DMS53 treated with DMSO at 0.1 percent for 48 hours (cell line): ENCODE measurements around the gene ALDH1L1.

Source experiments
- DNase-seq: peaks from one replicate; lab custom pipeline; 2025; ENCODE audit not compliant: unreplicated experiment; lab: John Stamatoyannopoulos, UW

ALDH1L1 gene

GRCh38 chr3:126197343-126197742, 17.0 kb upstream of the ALDH1L1 start:
- DNase-seq = no peak

DNA sequence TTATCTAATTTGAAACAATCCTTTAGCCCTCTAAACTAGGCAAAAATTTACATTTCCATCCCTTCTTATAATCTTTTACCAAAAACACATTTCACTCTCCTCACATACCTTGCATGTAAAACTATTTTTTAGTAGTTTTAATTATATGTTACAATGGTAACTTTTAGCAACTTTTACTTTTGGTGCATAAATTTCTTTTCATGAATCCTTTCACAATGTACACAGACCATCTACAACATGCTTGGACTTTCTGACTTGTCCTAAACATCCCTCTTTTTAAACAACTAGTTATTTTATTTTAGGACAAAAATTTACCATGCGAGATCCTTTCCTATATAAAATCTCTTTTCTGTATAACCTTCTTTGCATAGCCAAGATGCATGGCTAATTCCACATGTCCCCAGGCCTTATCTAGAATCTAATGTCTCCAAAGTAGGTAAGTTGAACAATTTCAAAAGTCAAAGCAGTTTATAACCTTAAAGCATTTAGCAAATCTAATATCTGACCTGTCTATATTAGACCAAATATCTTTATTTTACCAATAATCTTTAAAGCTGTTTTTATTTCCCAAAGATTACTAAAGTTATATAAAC, 14.4 kb upstream of the ALDH1L1 start:
- no peak for DNase-seq

GRCh38 chr3:126191246-126191645, 10.9 kb upstream of the ALDH1L1 start:
- no peak for DNase-seq

DNA sequence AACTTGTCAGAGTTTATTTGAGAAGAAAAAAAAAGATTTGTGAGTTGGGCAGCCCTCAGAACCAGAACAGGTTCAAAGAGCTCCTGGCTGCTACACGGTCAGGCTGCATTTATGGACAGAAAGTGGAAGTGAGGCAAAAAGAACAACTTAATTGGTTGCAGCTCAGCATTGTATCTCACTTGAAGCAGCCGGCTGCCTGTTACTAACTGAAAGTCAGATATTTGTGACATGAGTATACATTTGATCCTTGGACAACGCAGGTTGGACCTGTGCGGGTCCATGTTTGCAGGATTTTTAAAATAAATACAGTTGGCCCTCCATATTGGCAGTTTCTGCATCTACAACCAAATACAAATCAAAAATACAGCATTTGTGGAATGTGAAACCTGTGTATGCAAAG, 7.5 kb upstream of the ALDH1L1 start:
- DNase-seq = no peak

DNA sequence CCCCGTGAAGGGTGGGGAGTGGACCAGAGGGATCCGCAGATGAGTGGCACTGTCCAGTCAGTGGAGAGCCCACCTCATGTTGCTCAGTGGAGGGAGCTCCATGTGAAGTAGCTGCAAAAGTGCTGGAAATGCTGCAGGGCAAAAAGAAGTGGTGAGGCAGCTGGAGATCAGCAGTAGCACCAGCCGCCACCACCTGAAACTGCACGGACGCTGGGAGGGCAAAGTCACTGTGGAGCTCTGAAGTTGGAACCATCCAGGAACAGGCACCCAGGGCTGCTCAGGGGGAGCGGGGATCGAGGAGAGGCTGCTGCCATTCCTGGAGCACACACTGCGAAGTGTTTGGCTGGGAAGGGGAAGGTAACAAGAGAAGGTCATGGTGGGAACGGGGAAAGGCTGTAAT, 6.4 kb upstream of the ALDH1L1 start:
- DNase-seq = no peak

GRCh38 chr3:126186271-126186670, 5.9 kb upstream of the ALDH1L1 start:
- no peak for DNase-seq

DNA sequence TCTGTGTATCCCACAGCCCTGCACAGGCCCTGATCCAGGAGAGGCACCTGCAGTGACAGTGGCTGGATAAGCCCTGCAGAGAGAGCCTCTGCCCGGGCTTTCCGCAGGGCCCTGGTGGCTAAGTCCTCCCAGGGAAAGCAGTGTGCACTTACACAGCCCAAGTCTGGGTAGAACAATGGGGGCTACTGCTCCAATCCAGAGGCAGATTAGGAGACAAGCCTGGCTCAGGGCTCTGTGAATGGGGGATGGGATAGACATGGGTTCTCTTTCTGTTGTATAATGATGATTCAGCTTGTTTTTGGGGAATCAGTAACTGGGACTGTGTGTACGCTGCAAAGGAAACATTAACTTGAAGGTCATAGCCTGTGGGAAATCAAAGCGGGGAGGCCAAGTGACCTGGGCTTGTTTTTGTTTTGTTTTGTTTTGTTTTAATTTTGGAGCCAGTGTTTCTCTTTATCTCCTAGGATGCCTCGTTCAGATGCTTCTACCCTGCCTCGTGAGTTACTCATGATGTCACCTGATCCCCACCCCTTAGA, 4.1 kb upstream of the ALDH1L1 start:
- DNase-seq = no peak

- DNase-seq = peak; percentile 13
These were observed 976 bp upstream of the ALDH1L1 start for GRCh38 chr3:126181398-126181725.

GRCh38 chr3:126179825-126180476, 435 bp downstream of the ALDH1L1 start:
- no peak for DNase-seq

DNA sequence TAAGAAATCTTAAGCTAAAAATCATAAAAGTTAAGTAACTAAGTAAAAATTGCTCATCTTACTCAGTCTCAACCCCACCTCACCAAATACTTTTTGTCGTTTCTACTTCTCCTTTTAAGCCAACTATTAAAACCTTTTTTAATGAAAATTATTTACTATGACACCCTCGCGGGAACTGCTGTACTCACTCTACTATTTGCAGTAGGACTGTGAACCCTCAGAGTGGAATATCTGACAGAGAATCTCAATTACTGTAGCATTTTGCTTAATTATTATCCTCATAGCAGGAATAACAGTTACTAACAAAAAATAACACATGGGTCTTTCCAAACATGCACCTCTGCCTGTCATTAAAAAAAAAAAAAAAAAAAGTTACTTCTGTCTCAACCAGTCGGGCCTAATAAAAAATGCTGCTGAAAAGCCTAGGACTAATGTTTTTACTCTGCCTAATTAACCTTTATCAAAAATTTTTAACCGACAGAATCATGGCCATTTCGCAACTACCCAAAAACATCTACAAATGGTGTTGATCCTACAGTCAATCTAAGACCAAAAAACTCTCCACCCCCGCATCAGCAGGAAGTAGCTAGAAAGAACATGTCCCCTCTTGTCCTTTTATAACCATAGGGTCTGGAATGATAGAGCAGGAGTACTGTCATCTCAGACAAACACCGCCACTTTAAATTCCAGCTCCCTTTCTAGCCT, 10.2 kb downstream of the ALDH1L1 start:
- no peak for DNase-seq

- no peak for DNase-seq
These were observed 12.8 kb downstream of the ALDH1L1 start for GRCh38 chr3:126167566-126167965.

GRCh38 chr3:126166009-126166408, 14.4 kb downstream of the ALDH1L1 start:
- no peak for DNase-seq

- DNase-seq = no peak
These were observed 19.1 kb downstream of the ALDH1L1 start for GRCh38 chr3:126161309-126161708.

DNA sequence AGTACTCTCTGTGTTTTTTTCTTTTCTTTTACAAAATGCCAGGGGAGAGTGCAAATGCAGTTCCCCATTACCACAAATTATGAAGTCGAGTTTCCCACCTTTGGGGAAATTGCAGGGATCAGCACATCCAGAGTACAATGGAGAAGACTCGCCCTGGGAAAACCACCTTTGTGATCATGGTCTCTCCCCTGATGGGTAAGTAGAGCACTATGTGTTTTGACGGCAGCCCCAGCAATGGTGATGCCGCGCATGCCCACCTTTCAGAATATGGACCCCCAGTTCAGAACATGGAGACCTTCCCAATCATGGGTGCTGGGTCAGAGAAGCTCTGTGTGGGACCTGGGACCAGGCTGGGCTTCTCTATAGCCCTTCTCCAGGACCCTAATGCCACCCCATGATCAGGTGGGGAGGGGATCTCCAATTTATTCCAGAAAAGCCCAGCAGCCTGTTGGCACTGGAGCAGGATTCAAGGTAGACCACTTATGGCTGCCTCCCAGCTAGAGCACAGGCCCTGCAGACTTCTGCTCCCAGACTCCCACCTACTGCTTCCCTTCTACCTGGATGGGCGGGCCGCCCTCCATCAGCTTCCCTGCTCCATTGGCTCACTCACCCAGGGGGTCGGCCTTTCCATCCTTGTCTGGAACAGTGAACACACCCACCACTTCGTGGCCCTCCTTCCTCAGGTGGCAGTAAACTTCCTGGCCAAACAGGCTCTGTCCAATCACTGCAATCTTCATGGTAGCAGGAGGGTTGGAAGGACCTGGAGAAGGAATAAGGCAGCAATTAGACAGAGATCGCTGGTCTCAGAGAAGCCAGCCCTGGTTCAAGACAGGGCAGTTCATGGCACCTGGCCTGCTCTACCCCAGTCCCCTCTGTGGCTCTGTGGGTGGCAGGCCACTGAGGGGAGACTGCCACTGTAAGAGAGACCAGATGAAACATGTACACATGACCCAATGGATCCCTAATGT, 19.9 kb downstream of the ALDH1L1 start:
- no peak for DNase-seq

- no peak for DNase-seq
These were observed 20.9 kb downstream of the ALDH1L1 start for GRCh38 chr3:126159476-126159875.

DNA sequence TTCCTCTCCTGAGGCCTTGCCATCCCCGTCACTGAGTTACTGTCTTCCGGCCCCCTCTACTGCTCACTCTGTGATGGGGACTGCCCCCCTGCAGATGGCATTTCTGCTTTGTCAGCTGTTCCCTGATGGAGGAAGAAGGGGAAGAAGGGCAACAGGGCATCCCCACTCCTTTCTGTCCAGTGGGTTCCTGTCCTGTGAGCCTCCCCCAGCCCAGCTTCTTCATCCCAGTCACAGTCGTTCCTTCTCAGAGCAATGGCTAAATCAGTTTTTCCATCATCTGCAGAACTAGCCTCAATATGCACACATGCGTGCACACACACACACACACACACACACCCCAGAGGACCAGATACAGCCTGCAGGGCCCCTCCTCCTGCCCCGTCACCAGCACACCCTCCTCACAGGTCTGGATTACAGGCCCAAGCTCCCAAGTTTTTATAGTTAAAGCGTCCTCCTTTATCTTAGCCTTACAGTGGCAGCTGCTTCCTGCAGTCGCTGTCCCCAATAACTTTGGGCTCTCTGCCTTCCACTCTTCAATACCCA, 21.4 kb downstream of the ALDH1L1 start:
- DNase-seq = no peak

DNA sequence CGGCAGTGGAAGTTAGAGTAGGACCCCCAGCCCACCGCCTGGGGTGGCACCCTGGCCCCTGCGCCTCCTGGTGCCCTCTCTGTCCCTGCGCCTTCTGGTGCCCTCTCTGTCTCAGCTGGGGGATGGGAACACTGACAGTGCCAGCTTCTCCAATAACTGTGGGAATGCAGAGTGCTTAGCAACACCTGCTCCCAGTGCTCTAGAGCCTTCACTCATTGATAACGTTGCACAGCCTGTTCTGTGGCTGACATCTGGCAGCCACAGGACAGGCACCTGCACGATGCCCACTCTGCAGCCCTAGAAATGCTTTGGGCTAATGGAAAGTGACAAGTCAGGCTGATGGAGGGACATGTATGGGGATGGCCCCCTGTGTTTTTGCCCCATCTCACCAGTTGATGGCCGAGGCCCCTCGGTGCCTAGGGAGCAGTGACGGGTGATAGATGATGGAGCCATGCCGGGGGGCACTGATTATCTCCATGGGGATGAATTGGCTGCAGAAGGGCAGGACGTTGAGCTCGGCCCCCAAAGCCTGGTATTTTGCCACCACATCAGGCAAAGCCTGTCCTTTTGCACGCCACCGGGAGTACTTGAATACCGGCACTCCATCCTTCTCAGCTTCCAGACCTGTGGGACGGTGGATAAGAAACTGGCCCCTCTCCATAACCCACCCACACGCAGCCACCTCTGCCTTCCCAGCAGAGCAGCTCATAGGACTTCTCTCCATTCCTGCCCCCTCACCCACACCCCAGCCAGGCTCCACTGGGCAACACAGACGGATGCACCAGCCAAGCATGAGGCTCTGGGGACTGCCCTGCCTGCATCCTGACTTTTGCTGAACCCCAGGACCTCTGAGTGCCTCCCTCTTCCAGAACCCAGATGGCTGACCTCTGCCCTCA, 22.1 kb downstream of the ALDH1L1 start:
- no peak for DNase-seq

GRCh38 chr3:126157083-126157768, 23.2 kb downstream of the ALDH1L1 start:
- no peak for DNase-seq

DNA sequence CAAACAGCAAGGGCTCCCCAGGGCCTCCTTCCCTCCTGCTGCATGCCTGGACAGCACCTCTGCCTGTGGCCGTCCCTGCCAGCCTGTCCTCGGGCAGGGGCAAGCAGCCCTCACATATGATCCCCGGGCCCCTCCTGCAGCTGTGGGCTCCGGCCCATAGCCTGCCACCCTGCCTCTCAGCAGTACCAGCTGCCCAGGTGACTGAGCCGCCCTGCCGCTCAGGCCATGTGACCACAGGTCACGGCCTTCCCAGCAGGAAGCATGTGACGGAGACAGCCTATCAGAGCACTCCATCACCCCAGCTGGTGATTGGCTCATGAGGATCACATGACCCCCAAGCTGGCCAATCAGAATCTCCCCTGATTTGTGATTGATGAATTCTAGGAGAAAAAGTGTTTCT, 23.9 kb downstream of the ALDH1L1 start:
- no peak for DNase-seq
